HG03135 (cell line): Measurements from ENCODE around the gene SAPCD2.

Experiments
- ATAC-seq: cut with Tn5 transposase; IDR thresholded peaks from one replicate; pipeline ENCODE4 v1.9.1; 2021; ENCODE audit warnings: mild to moderate bottlenecking, moderate library complexity; ENCODE audit not compliant: unreplicated experiment

Gene SAPCD2

DNA sequence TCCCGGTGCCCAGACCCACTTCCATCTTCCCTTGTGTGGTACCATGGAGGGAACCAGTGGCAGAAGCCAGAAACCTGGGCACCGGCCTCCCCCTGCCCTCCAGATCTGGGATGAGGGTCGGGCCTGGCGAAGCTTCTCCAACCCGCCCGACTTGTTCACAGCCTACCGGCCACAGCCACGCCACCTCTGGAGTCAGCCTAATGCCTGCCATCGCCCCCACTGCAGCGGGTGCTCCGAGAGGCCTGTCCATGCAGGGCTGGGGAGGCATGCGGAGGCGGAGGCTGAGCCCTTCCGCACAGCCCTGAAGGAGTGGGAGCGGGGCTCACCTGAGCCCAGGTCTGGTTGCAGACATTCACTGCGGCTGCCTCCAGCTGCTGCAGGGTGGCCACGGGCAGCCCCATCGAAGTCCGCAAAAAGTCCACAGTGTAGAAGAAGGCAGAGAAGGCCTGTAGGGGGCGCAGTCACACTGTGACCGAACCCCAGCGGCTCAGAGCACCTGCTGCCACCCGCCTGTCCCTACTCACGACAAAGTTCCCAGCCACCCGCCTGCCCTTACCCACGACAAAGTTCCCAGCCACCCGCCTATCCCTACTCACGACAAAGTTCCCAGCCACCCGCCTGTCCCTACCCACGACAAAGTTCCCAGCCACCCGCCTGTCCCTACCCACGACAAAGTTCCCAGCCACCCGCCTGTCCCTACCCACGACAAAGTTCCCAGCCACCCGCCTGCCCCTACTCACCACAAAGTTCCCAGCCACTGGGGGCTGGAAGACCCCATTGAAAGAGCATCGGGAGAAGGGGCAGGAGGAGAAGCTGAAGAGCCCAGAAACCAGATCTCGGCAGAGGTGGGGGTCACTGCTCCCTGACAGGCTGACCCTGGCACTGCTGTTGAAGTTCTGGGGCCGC is 20.6 kb downstream of the SAPCD2 start:
- ATAC-seq: no peak

DNA sequence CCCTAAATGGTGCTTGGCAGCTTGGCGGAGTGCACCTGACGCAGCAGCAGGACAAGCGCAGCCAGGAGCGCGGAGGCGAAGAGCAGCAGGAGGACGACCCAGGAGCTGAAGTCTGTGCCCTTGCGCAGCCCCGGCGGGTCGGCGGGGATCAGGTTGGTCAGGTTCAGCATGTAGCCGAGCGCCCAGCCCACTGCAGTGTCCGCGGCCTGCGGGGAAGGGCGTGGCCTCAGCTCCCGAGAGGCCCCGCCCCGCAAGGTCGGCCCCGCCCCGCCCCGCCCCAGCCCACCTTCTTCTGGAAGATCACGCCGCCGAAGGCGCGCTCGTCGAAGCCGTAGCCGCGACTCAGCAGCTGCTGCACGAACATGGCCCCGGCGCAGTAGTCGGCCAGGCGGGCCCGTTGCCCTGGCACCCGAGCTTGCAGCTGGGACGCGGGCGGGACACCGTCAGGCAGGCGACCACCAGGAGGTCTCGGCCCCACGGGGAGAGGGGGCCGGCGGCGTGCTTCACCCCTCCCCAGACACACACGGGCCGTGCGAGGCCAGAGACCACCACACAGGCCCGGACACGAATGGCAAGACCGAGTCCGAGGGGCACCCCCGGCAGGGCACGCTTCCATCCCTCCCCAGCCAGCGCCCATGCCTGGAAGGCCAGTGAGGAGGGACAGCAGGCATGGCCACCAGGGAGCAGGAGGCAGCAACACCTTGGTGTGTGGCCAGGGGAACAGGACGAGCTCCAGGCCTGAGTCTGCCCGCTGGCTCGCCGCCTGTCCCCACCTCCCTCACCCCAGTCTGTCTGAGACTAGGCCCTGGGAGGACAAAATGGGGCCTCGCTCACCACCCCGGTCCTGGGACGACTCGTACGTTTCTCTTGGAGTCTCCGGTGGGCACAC is 21.5 kb downstream of the SAPCD2 start:
- ATAC-seq: no peak

DNA sequence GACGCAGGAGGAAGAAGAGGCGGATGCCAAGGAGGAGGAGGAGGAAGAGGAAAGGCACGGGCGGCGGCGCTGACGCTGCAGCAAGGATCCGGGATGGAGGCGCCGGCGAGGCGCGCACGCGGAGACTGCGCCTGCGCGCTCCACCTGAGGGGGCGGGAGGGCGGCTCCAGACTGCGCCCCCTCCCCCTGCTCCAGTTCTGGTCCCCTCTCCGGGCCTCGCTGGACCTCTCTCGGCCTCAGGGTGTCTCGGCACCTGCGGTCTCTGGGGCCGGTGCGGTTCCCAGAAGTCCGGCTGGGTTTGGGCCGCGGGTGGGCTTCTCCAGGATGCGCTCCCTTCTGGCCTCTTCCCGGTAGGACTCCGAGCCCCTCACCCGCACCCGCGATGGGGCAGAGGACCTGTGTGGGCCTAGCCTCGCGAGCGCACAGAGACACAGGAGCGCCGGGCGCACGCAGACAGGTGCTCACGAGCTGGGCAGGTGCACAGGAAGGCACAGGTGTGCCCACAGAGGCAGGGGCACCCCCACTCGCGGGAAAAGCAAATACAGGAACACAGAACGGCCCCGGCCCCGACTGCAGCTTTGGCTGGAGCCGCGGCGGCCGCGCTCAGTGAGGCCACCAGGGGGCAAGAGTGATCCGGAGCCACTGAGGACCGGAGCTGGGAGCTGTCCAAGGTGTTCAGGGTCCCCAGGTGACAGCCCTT is 24.1 kb downstream of the SAPCD2 start, which contains the start of gene NPDC1:
Gene NPDC1, minus strand, starts transcription at position 90 of the 700 bp plus-strand sequence. CDS start 188 bp downstream, outside the sequence.
- ATAC-seq: no peak

DNA sequence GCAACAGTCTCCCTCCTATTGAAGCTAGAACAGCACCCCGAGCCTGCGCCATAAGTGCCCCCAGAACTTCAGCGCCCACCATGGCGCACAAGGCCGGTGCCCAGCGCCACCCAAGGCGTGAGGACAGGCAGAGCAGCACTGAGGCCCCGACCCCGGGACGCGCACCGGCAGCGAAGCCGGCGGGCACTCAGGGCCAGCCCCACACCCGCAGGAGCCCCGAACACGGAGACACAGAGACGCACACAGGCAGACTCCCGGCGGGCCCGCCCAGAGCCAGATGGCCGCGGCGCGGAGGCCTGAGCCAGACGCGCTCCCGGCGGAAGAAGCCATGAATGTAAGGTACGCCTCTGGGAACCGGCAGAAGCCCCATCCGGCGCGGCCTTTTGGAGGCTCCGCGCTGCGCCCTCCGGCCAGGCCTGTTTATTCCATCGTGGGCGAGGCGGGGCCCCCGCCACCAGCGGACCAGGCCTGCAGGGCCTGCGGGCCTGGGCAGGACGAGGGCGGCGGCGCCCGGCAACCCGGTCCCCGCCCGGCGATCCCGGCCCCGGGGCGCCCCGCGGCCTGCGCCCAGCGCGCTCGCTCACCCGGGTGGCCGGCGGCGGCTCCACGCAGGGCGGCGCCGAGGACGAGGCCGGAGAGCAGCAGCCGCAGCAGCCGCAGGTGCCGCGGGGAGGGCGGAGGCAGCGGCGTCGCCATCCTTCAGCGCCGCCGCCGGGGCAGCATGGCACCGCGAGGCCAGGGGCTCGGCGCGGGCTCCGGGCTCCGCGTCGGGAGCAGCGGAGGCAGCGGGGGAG is 24.9 kb downstream of the SAPCD2 start:
- ATAC-seq: no peak

DNA sequence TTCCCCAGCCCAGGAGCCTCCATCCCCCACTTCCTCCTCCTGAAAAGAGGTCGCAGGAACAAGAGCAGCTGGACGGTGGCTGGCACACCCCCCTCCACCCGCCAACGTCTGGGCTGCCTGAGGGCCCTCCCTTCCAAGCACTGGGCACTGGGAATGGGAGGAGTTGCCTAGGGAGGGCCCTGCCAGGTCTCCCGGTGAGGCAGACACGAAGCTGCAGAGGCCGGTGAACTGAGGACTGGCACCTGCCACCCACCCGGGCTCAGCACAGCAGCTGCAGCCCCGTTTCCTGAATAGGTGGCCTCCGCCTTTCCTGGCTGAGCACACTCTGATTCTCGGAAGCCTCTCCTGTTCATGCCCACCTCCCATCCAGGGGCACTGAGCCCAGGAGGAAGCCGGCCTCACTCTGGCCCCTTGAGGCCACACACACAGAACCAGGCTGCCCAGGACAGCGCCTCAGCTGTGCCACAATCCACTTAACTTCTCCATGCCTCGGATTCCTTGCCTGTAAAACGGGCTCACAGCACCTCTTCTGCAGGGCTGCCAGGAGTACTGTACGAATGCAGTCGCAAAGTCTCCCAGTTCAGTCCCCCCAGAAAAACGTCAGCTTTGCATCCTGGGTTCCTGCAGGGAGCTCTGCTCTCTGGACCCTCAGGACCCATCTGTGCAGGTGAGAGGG is 25.7 kb downstream of the SAPCD2 start:
- no peak for ATAC-seq

DNA sequence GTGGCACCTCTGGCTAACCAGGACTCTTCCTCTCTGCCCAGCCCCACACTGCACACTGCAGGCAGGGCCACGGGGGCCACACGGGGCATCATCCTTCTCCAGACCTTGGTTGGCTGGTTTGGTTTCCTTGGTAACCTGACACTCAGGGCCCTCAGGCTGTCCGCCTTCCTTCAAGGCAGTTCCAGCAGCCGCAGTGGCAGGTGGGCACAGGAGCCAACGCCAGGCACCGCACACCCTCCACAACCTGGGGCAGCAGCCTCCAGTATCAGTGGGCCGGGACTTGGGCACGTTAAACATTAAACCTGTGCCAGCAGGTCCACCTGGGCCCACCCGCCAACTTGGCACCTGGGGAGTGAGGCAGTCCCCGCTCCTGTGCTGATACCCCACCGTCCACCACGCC is 26.3 kb downstream of the SAPCD2 start:
- no peak for ATAC-seq

DNA sequence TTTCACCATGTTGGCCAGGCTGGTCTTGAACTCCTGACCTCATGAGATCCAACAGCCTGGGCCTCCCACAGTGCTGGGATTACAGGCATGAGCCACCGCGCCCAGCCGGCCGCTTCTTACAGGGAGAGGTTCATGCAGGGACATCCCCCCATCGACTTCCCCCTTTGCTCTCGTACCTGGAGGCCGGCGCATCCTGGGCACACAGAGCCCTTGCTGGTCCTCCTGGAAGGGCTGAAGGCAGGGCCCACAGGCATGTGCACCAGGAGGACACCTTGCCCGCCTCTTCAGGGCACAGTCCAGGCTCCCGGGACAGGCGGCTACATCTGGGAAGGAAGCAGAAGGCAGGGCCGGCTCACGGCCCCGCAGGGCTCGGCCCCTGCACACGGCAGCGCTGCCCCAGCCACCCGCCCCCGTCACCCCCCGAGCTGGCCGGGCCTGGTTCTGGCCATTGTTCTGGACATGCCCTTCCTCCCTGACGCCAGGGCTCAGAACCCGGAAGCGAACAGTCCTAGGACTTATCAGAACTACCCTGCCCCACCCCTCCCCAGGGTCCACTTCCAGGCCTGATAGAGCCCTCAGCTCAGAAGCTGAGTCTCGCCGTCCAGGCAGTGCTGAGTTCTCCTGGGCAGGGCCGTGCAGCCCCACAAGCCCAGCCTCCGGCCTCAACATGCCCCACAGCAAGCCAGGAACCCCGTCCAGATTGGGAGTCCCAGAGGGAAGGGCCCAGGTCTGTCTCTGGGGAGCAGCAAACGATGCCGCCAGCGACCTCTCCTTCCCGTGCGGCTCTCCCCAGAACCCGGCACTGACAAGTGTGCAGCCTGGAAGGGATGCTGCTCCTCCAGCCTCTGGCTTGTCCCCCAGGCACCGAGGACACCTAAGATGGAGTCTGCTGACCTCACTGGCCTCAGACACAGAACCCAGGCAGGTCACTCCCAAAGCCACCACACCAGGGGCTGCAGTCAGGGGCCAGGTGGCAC is 27.3 kb downstream of the SAPCD2 start:
- ATAC-seq: no peak

DNA sequence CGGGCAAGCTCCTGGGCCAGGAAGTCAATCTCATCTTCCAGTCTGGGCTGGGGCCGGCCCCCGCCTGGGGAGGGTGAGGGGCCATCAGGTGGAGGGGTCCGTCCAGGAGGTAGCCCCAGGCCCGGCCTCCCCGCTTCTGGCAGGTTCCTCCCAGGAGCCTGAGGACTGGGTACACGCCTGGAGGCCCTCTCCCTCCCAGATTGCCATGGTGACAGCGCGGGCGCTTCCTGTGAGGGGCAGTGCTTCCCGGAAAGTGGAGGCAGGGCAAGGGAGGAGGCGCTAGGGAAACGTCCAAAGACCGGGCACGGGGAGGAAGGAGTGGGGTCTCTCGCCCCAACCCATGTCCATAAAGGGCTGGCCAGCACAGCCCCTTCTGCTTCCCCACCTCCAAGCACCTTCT is 29.2 kb downstream of the SAPCD2 start:
- no peak for ATAC-seq

DNA sequence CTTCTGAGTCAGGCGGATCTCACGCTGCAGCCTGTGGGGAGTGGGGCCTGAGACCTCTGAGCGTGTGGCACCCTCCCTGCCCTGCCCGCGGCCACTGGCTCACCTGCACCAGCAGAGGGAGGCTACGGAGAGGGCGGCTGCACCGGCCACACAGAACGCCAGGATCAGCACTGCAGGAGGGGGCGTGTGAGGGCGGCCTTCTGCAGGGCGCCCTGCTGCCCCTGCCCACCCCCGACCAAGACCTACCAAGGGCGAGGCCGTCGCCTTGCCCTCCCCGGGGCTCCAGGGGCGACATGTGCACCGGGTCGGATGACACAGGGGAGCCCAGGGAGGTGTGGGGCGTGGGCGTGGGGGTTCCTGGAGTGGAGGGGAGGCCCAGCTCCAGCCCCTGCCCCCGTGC is 29.8 kb downstream of the SAPCD2 start:
- no peak for ATAC-seq

DNA sequence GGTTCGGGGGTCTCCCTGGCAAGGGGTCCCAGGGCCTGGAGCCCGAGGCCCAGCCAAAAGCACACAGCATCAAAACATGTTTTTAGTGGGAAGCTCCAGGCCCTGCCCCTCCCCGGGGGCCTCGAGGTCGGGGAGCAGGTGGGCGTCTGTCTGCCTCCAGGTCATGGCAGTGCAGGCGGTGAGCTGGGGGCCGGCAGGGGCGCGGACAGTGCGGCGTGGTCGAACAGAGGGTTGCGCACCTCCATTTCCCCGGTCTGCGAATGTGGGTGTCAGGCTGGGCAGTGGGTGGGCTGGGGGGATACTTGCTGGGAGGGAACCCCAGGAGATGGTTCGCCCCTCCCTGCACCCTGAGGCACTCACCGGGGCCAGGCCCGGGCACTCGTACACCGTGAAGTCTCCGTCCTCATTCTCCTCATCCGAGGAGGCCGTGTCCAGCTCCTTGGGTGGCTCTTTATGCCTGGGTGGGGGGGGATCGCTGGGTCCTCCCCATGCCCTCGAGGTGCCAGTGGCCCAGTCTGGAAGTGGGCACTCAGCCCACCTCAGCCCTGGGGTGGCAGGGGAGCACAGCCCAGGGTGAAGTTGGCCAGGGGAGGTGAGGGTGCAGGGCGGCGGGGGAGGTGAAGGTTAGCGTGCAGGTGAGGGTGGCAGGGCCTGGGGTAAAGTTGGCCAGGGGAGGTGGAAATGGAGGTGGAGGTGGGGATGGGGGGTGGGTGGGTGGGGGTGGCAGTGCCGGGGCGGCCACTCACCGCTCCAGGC is 30.6 kb downstream of the SAPCD2 start:
- no peak for ATAC-seq

DNA sequence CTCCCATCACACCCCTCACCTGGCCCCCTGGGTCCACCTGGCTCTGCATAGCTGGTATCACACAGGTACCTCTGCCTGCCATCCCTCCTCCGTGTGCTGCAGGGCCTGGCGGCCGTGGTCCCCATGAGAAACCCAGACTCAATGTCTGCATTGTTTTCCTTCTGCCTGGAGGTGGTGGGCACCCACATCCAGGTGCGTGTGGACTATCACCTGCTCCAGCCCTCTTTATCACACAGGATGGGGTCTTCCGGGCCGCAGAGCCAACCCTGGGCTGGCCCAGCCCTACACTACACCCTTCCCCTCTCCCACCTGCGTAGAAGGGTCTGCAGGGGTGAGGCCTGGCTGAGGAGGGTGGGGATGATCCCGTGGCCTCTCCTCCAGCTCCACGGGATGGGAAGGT is 31.4 kb downstream of the SAPCD2 start:
- ATAC-seq: no peak

DNA sequence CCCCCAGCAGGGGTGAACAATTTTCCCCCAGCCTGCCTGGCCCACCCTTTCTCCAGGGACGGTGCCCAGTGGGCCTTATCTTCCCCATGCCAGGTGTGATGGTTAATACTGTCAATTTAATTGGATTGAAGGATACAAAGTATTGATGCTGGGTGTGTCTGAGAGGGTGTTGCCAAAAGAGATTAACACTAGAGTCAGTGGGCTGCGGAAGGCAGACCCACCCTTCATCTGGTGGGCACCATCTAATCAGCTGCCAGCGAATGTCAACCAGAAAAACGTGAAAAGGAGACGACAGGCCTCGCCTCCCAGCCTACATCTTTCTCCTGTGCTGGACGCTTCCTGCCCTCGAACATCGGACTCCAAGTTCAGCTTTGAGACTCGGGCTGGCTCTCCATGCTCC is 32.9 kb downstream of the SAPCD2 start:
- ATAC-seq: no peak

DNA sequence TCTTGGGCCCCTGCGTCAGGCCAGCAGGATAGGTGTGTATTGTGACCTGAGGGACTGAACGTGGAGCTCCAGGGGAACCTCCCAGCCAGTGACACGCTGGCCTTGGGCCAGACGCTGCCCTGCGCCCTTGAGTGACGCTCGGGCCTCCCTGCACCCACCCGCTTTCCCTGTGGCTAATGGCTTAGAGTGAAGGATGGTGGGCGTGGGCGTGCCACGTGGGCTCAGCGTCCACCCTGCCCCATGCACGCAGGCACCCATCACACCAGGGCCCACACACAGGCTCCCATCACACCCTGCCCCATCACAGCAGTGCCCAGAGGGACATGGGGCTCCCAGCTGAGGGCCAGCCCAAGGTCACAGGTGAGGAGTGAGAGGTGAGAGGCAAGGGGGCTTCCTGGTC is 33.3 kb downstream of the SAPCD2 start:
- no peak for ATAC-seq

DNA sequence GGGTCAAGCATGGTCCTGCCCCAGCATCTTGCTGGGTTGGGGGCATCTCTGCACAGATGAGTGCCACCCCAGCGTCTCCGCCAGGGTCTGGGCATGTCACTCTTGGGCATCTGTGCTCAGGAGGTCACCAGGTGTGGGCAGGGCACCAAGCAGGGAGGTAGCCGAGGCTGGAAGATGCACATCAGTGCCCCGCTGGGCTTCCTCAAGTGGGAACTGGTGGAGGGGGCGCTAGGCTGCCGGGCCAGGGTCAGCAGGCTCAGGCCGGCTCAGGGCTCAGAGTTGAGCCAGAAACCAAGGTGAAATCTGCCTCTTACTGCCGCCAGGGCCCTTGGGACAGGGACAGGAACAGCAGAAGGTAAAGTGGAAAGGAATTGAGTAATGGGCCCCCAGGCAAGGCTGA is 34.4 kb downstream of the SAPCD2 start:
- ATAC-seq: no peak

DNA sequence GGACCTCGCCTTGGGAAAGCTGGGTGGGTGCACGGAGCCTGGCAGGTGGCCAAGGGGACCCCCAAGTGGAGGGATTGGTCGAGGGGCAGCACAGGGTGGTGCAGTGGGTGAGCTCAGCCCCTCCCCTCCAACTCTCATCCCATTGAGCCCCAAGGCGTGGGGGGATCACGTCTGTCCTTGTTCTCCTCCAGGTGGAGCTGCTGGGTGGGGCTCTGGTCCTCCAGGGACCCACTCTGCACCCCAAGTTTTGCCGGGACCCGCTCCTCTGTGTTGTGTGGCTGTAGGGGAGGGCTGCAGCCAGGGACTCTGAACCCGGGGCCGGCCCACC is 34.9 kb downstream of the SAPCD2 start:
- no peak for ATAC-seq

DNA sequence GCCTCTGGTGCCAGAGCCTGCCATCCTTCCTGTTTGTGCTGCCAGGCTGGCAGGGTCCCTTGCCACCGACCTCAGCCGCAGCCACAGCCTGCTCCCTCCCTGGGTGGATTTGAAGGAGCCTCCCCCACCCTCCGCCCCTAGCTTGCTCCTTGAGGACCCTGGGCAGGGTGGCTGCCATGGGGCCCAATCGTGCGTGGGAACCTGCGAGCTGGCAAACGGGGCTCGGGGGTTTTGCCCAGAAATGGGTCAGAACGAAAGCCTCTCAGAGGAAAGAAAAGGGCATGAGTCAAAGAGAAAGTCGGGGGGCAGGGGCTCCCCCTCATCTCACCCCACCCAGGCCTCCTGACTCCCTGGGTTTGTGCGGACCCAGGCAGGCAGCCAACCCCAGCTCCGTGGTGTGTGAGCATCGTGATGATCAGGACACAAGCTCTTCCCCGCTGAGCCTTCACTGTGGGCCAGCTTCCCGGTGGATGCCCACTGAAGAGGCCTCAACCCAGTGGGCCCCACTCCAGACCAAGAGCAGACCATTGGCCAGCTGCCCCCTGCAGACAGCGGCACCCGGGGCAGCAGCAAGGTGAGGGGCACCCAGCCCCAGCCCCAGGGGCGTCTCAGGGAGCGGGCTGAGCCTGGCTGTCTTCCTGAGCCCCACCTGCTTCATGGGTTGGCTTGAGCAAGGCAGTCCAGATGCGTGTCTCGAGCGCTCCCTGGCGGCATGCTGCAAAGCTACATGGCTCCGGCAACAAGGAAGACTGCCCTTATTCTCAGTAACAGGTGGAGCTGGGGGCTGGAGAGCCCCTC is 35.4 kb downstream of the SAPCD2 start:
- no peak for ATAC-seq

DNA sequence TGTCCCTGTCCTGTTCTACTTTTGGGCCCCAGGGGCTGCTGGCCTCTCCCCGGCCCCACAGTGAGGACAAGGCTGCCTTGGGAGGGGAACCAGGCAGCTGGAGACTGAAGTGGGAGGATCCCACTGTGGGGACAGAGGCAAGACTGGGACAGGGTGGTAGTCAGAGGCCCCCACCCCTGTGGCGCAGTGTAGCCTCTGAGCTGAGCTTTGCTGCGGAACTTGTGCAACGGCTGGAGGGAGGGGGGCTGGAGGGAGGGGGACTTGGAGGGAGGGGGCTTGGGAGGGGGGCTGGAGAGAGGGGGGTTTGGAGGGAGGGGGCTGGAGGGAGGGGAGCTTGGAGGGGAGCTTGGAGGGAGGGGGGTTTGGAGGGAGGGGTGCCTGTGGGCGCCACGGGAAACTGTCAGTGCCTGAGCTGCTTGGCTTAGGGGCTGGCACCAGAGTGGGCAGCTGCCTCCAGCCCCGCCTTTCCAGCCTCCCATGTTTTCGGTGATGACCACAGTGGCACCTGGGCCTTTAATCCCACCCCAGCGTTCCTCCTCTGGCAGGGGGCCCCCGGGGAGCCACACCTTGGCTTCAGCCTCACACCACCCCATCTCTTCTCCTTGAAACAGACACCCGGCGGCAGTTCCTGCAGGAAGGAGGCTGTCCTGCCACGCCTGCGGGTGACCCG is 36.2 kb downstream of the SAPCD2 start:
- no peak for ATAC-seq
